ENCODE results near the gene DYRK4.

DYRK4 gene

DNA sequence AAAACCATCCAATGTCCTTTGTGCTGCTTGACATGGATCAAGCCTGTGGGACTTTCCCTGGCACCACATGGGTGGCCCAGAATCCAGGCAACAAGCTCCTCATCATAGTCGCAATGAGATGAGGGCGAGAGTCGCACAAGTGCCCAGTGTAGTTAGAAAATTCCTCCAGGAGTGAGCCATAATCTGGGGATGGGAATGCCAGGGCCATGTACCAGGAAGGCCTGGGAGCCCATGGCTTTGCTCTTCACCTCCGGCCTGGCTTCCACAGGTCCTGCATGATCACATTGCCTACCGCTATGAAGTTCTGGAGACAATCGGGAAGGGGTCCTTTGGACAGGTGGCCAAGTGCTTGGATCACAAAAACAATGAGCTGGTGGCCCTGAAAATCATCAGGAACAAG is 33.9 kb downstream of the DYRK4 start:
- H3K27me3 ChIP-seq (ENCODE audit: control insufficient read depth, low read length): peaks cover 4% of the 10 kb centered on the region
- no peaks in the 10 kb centered on the region for H3K9me2 ChIP-seq (replicated peaks; ENCODE audit: control insufficient read depth, low read length)
- H3K4me1 ChIP-seq (ENCODE audit: control insufficient read depth, low read length): no peaks in the 10 kb centered on the region
- H4K20me1 ChIP-seq (ENCODE audit: control insufficient read depth, insufficient read depth, low read depth, low read length): no peaks in the 10 kb centered on the region
- H3K27ac ChIP-seq (ENCODE audit: low read depth, low read length): no peak overlapping the region
- H3F3A ChIP-seq (ENCODE audit: control insufficient read depth, insufficient read depth): no peaks in the 10 kb centered on the region
- TF ChIP-seq, protein P1, sequence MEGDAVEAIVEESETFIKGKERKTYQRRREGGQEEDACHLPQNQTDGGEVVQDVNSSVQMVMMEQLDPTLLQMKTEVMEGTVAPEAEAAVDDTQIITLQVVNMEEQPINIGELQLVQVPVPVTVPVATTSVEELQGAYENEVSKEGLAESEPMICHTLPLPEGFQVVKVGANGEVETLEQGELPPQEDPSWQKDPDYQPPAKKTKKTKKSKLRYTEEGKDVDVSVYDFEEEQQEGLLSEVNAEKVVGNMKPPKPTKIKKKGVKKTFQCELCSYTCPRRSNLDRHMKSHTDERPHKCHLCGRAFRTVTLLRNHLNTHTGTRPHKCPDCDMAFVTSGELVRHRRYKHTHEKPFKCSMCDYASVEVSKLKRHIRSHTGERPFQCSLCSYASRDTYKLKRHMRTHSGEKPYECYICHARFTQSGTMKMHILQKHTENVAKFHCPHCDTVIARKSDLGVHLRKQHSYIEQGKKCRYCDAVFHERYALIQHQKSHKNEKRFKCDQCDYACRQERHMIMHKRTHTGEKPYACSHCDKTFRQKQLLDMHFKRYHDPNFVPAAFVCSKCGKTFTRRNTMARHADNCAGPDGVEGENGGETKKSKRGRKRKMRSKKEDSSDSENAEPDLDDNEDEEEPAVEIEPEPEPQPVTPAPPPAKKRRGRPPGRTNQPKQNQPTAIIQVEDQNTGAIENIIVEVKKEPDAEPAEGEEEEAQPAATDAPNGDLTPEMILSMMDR (IDR thresholded peaks at IDR 0.05; ENCODE audit: low read depth, low read length, poor library complexity, severe bottlenecking): no peak
- TF ChIP-seq EZH2phosphoT487 (IDR thresholded peaks at IDR 0.05; ENCODE audit: borderline replicate concordance, low read length): no peak
- no peaks in the 10 kb centered on the region for H3K79me2 ChIP-seq (ENCODE audit: control insufficient read depth, low read length)
- no peaks in the 10 kb centered on the region for H3K36me3 ChIP-seq (ENCODE audit: control insufficient read depth, low read length)
- no peak overlapping the region for H3K4me3 ChIP-seq (ENCODE audit: low read length)
- H3K4me2 ChIP-seq (ENCODE audit: low read length): no peak overlapping the region
- H3K9me3 ChIP-seq (ENCODE audit: control insufficient read depth, insufficient read depth, low read length): no peaks in the 10 kb centered on the region

DNA sequence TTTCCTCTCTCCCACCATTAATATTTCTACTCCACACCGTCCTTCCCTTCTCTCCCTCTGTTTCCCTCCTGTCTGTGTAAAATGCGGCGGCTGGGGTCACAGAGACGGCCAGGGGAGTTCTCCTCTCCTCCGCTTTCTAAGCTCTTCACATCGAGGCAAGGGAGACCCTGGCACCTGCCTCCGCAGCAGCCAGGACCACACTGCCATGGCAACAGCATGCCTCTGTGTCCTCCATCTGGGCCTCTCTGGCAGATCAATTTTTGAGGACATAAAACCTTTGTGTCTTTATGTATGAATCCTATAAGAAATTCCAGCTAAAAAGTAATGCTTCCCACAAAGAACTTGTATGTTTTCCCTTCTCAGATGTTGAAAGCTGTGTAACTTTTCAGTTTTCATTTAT is 41.4 kb downstream of the DYRK4 start:
- Histone ChIP-seq H4K20me1 (ENCODE audit: control insufficient read depth, insufficient read depth, low read depth, low read length) (no peaks in the 10 kb centered on the region), H3K36me3 (ENCODE audit: control insufficient read depth, low read length) (no peaks in the 10 kb centered on the region), H3K27me3 (ENCODE audit: control insufficient read depth, low read length) (peaks cover 17% of the 10 kb centered on the region), H3K4me2 (ENCODE audit: low read length) (no peak overlapping the region), H3K9me2 (replicated peaks; ENCODE audit: control insufficient read depth, low read length) (no peaks in the 10 kb centered on the region), H3K4me3 (ENCODE audit: low read length) (no peak overlapping the region), H3F3A (ENCODE audit: control insufficient read depth, insufficient read depth) (no peaks in the 10 kb centered on the region), H3K27ac (ENCODE audit: low read depth, low read length) (no peak overlapping the region), H3K9me3 (ENCODE audit: control insufficient read depth, insufficient read depth, low read length) (no peaks in the 10 kb centered on the region), H3K4me1 (ENCODE audit: control insufficient read depth, low read length) (peaks cover 7% of the 10 kb centered on the region), H3K79me2 (ENCODE audit: control insufficient read depth, low read length) (peaks cover 21% of the 10 kb centered on the region)
- TF ChIP-seq EZH2phosphoT487 (IDR thresholded peaks at IDR 0.05; ENCODE audit: borderline replicate concordance, low read length): no peak
- TF ChIP-seq, protein P1 (IDR thresholded peaks at IDR 0.05; ENCODE audit: low read depth, low read length, poor library complexity, severe bottlenecking): no peak

DNA sequence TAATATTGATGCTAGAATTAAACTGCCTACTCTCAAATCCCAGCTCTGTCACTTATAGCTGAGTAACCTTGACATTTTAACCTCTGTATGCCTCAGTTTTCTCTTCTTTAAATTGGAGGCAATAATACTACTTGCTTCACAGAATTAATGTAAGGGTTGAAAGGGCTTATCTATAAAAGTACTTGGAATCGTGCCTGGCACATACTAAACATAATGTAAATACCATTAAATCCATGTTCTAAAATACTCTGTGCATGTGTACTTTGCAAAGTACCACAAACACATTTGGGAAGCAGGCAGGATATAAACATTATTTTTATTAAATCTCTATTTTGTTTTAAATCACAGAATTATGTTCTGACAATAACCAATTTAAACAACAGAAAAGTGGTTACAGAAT is 41.9 kb downstream of the DYRK4 start:
- Histone ChIP-seq H4K20me1 (ENCODE audit: control insufficient read depth, insufficient read depth, low read depth, low read length) (no peaks in the 10 kb centered on the region), H3K4me2 (ENCODE audit: low read length) (no peak overlapping the region), H3K4me3 (ENCODE audit: low read length) (no peak overlapping the region), H3K4me1 (ENCODE audit: control insufficient read depth, low read length) (peaks cover 7% of the 10 kb centered on the region), H3K9me2 (replicated peaks; ENCODE audit: control insufficient read depth, low read length) (no peaks in the 10 kb centered on the region), H3K9me3 (ENCODE audit: control insufficient read depth, insufficient read depth, low read length) (no peaks in the 10 kb centered on the region), H3K27ac (ENCODE audit: low read depth, low read length) (no peak overlapping the region), H3K36me3 (ENCODE audit: control insufficient read depth, low read length) (no peaks in the 10 kb centered on the region), H3F3A (ENCODE audit: control insufficient read depth, insufficient read depth) (no peaks in the 10 kb centered on the region), H3K79me2 (ENCODE audit: control insufficient read depth, low read length) (peaks cover 21% of the 10 kb centered on the region), H3K27me3 (ENCODE audit: control insufficient read depth, low read length) (peaks cover 17% of the 10 kb centered on the region)
- no peak for TF ChIP-seq EZH2phosphoT487 (IDR thresholded peaks at IDR 0.05; ENCODE audit: borderline replicate concordance, low read length)
- TF ChIP-seq, protein P1 (IDR thresholded peaks at IDR 0.05; ENCODE audit: low read depth, low read length, poor library complexity, severe bottlenecking): no peak

Measured in DOHH2 (cell line).